Ovary (tissue), 3 donors: ENCODE data around the gene FYN.

Experiments
- CTCF ChIP-seq, 3 donors: fragments of 450-650 bp in 2 of 3; fragments of 200-600 bp in 1 of 3; IDR thresholded peaks; one replicate each; pipeline versions ENCODE4 v1.5.1 to v1.8.0; 2016 to 2022; ENCODE audit warnings: antibody characterized with exemption in 3 of 3, mild to moderate bottlenecking in 1 of 3
- EP300 ChIP-seq: sonication (generic); formaldehyde crosslinking; IDR thresholded peaks from one replicate; pipeline ENCODE4 v1.6.1; 2017; ENCODE audit warnings: antibody characterized with exemption
- POLR2A ChIP-seq: fragments of 450-650 bp; IDR thresholded peaks from one replicate; pipeline ENCODE4 v1.6.1; 2017; ENCODE audit warnings: antibody characterized with exemption, mild to moderate bottlenecking, moderate library complexity
- donor health status: DM: no; HTN: no; CAD: no.

GRCh38 chr6:111813677-111814310 lies 59.5 kb downstream of the FYN start:
- TF ChIP-seq CTCF (IDR thresholded peaks at IDR 0.05) = no peak
- TF ChIP-seq POLR2A = no peak
- no peak for TF ChIP-seq EP300
